ENCODE results near the gene PJA1. TPM values are rescaled to one million over a fixed set of nuclear protein-coding genes. Genes with fewer than 3 reads are reported as not detected.

The PJA1 gene
- total RNA-seq, 1 experiment from 2014 or later = 43.1 TPM

DNA sequence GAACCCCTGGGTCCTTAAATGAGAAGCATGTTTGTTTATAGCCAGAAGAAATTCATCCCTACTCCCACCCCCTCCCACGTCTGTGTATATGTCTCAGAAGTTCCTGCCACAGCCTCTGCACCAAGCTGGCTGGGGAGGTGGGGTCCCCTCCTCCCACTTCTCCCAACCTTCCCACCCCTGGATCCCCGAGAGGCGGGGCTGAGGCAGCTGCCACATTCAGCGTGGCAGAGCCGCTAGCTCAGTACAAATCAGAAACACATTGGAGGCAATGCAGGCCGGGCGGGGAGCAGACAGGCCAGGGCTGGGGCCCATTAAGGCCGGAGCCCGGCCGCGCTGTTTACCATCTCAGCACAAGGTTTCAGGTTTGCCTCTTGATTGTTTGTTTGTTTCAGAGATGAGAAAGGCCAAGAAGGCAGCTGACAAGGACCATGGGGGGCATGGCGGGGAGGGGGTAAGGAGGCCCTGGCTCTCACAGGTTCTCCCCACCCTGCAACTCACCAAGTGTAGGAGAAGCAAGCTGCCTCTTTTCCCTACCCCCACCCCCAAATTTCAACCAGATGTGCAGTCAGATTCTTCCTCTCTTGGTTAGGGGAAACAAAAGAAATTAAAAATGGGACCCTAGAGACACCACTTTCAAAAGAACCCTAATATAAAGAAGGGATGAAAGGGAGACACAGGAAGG, 22.3 kb downstream of the PJA1 start:
- H3K27me3 Mint-ChIP-seq (ENCODE audit: low read depth) = no peaks in the 10 kb centered on the region
- no peaks in the 10 kb centered on the region for H3K9me3 Mint-ChIP-seq
- ATAC-seq (peak; percentile 36; the same call in 1 of the 2 replicates), DNase-seq (ENCODE audit: low spot score) (no peak)
- H3K4me3 Mint-ChIP-seq = no peak overlapping the region
- CTCF ChIA-PET = no interaction called here
- TF ChIP-seq, protein P1, sequence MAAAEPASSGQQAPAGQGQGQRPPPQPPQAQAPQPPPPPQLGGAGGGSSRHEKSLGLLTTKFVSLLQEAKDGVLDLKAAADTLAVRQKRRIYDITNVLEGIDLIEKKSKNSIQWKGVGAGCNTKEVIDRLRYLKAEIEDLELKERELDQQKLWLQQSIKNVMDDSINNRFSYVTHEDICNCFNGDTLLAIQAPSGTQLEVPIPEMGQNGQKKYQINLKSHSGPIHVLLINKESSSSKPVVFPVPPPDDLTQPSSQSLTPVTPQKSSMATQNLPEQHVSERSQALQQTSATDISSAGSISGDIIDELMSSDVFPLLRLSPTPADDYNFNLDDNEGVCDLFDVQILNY (CRISPR knock-in tag; IDR thresholded peaks at IDR 0.05) = no peak
- TF ChIP-seq ELF4 (CRISPR knock-in tag; IDR thresholded peaks at IDR 0.05; ENCODE audit: low read depth) (no peak), NR1H2 (CRISPR knock-in tag; IDR thresholded peaks at IDR 0.05) (no peak), ZBTB43 (CRISPR knock-in tag; IDR thresholded peaks at IDR 0.05) (no peak), ZNF219 (CRISPR knock-in tag; IDR thresholded peaks at IDR 0.05; ENCODE audit: borderline replicate concordance) (no peak)
- TF ChIP-seq, protein P2, sequence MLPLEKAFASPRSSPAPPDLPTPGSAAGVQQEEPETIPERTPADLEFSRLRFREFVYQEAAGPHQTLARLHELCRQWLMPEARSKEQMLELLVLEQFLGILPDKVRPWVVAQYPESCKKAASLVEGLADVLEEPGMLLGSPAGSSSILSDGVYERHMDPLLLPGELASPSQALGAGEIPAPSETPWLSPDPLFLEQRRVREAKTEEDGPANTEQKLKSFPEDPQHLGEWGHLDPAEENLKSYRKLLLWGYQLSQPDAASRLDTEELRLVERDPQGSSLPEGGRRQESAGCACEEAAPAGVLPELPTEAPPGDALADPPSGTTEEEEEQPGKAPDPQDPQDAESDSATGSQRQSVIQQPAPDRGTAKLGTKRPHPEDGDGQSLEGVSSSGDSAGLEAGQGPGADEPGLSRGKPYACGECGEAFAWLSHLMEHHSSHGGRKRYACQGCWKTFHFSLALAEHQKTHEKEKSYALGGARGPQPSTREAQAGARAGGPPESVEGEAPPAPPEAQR (CRISPR knock-in tag; IDR thresholded peaks at IDR 0.05) = no peak
- no peak overlapping the region for H3K27ac Mint-ChIP-seq
- H3K4me1 Mint-ChIP-seq = peaks cover 45% of the 10 kb centered on the region
- no peaks in the 10 kb centered on the region for H3K36me3 Mint-ChIP-seq
- POLR2A ChIA-PET = no interaction called here

GRCh38 chrX:69140837-69141236, 24.4 kb downstream of the PJA1 start:
- CTCF ChIA-PET = no interaction called here
- no peaks in the 10 kb centered on the region for H3K9me3 Mint-ChIP-seq
- DNase-seq (ENCODE audit: low spot score) (no peak), ATAC-seq (no peak)
- no peak overlapping the region for H3K27ac Mint-ChIP-seq
- no peaks in the 10 kb centered on the region for H3K36me3 Mint-ChIP-seq
- H3K4me3 Mint-ChIP-seq = no peak overlapping the region
- peaks cover 58% of the 10 kb centered on the region for H3K4me1 Mint-ChIP-seq
- TF ChIP-seq SOX15 (CRISPR knock-in tag; IDR thresholded peaks at IDR 0.05) = no peak
- POLR2A ChIA-PET = no interaction called here
- no peaks in the 10 kb centered on the region for H3K27me3 Mint-ChIP-seq (ENCODE audit: low read depth)

- CTCF ChIA-PET = no interaction called here
- POLR2A ChIA-PET = interaction anchor here (0.6 kb wide), 1 partner anchor 289 kb away, joined by 3 read pairs; no protein-coding TSS in a partner anchor
- ATAC-seq = no peak
- Mint-ChIP-seq H3K4me3 (no peak overlapping the region), H3K4me1 (peaks cover 64% of the 10 kb centered on the region), H3K27ac (no peak overlapping the region), H3K36me3 (no peaks in the 10 kb centered on the region), H3K27me3 (ENCODE audit: low read depth) (no peaks in the 10 kb centered on the region), H3K9me3 (no peaks in the 10 kb centered on the region)
- no peak for DNase-seq (ENCODE audit: low spot score)
- no peak for TF ChIP-seq MLX (CRISPR knock-in tag; IDR thresholded peaks at IDR 0.05)
- TF ChIP-seq AFF4 (CRISPR knock-in tag; IDR thresholded peaks at IDR 0.05; ENCODE audit: borderline replicate concordance) = no peak
- no peak for TF ChIP-seq ZNF396 (CRISPR knock-in tag; IDR thresholded peaks at IDR 0.05; ENCODE audit: borderline replicate concordance)
- TF ChIP-seq ZNF671 (CRISPR knock-in tag; IDR thresholded peaks at IDR 0.05) = no peak
- no peak for TF ChIP-seq E2F4 (CRISPR knock-in tag; IDR thresholded peaks at IDR 0.05; ENCODE audit: borderline replicate concordance, low read depth)
- no peak for TF ChIP-seq GTF2I (CRISPR knock-in tag; conservative IDR thresholded peaks at IDR 0.05)
- TF ChIP-seq HMGA2 (CRISPR knock-in tag; IDR thresholded peaks at IDR 0.05) = no peak
- TF ChIP-seq, protein P3, sequence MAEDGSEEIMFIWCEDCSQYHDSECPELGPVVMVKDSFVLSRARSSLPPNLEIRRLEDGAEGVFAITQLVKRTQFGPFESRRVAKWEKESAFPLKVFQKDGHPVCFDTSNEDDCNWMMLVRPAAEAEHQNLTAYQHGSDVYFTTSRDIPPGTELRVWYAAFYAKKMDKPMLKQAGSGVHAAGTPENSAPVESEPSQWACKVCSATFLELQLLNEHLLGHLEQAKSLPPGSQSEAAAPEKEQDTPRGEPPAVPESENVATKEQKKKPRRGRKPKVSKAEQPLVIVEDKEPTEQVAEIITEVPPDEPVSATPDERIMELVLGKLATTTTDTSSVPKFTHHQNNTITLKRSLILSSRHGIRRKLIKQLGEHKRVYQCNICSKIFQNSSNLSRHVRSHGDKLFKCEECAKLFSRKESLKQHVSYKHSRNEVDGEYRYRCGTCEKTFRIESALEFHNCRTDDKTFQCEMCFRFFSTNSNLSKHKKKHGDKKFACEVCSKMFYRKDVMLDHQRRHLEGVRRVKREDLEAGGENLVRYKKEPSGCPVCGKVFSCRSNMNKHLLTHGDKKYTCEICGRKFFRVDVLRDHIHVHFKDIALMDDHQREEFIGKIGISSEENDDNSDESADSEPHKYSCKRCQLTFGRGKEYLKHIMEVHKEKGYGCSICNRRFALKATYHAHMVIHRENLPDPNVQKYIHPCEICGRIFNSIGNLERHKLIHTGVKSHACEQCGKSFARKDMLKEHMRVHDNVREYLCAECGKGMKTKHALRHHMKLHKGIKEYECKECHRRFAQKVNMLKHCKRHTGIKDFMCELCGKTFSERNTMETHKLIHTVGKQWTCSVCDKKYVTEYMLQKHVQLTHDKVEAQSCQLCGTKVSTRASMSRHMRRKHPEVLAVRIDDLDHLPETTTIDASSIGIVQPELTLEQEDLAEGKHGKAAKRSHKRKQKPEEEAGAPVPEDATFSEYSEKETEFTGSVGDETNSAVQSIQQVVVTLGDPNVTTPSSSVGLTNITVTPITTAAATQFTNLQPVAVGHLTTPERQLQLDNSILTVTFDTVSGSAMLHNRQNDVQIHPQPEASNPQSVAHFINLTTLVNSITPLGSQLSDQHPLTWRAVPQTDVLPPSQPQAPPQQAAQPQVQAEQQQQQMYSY (CRISPR knock-in tag; IDR thresholded peaks at IDR 0.05) = no peak
- no peak for TF ChIP-seq PRRX2 (CRISPR knock-in tag; IDR thresholded peaks at IDR 0.05)
- no peak for TF ChIP-seq ZNF232 (CRISPR knock-in tag; IDR thresholded peaks at IDR 0.05)
- no peak for TF ChIP-seq FOXK1 (CRISPR knock-in tag; IDR thresholded peaks at IDR 0.05)
Measured at GRCh38 chrX:69139516-69139915, 25.7 kb downstream of the PJA1 start.

Measured in WTC11 (cell line).